GM23338 (cell line): ENCODE data around the gene MYO15B.

ENCODE experiments used
- EZH2 ChIP-seq: fragments of 200-600 bp; sonication (generic); IDR thresholded peaks from one replicate; pipeline ENCODE4 v1.8.0; 2017; ENCODE audit warnings: antibody characterized with exemption, mild to moderate bottlenecking, low read depth; ENCODE audit not compliant: unreplicated experiment
- JUNB ChIP-seq: IDR thresholded peaks from one replicate; pipeline ENCODE4 v1.6.1; 2016; ENCODE audit warnings: antibody characterized with exemption; ENCODE audit not compliant: unreplicated experiment
- POLR2AphosphoS5 ChIP-seq: IDR thresholded peaks from 2 replicates; pipeline ENCODE4 v1.6.1; 2016; ENCODE audit warnings: antibody characterized with exemption, low read depth
- ZNF331 ChIP-seq: fragments of 250-450 bp; sonication (Bioruptor Pico); IDR thresholded peaks from 2 replicates; pipeline ENCODE4 v1.5.0; 2020; ENCODE audit warnings: low read depth, mild to moderate bottlenecking, moderate library complexity
- TF ChIP-seq, protein P1 (sequence below), 2 experiments: fragments of 200-600 bp in 1 of 2; sonication (generic) in 1 of 2; conservative IDR thresholded peaks; 2 replicates each; pipeline versions ENCODE4 v1.5.1 to v1.6.1; 2016 to 2017; ENCODE audit warnings: antibody characterized with exemption in 2 of 2, low read depth in 2 of 2, mild to moderate bottlenecking in 2 of 2, moderate library complexity in 1 of 2

GRCh38 chr17:75672011-75672410, 84.4 kb downstream of the MYO15B start:
- TF ChIP-seq, protein P1, sequence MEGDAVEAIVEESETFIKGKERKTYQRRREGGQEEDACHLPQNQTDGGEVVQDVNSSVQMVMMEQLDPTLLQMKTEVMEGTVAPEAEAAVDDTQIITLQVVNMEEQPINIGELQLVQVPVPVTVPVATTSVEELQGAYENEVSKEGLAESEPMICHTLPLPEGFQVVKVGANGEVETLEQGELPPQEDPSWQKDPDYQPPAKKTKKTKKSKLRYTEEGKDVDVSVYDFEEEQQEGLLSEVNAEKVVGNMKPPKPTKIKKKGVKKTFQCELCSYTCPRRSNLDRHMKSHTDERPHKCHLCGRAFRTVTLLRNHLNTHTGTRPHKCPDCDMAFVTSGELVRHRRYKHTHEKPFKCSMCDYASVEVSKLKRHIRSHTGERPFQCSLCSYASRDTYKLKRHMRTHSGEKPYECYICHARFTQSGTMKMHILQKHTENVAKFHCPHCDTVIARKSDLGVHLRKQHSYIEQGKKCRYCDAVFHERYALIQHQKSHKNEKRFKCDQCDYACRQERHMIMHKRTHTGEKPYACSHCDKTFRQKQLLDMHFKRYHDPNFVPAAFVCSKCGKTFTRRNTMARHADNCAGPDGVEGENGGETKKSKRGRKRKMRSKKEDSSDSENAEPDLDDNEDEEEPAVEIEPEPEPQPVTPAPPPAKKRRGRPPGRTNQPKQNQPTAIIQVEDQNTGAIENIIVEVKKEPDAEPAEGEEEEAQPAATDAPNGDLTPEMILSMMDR (conservative IDR thresholded peaks at IDR 0.05; ENCODE audit: low read depth in 2 of 2) = no peak
- no peak for TF ChIP-seq ZNF331 (CRISPR knock-in tag)
- no peak for TF ChIP-seq EZH2
- TF ChIP-seq POLR2AphosphoS5 = no peak
- TF ChIP-seq JUNB = no peak
